Adipocyte (in vitro differentiated cells): ENCODE data around the gene LPIN1.
A peak's percentile ranks its signal among the peaks of the same experiment; 100 is the strongest.

Experiments
- DNase-seq: peaks from one replicate; pipeline ENCODE4 v3.0.0-alpha.2; 2015; ENCODE audit warnings: low read depth
- H3K27me3 ChIP-seq: replicated peaks from 2 replicates; pipeline ENCODE4 v1.7.0; 2013; ENCODE audit warnings: mild to moderate bottlenecking, low read length, moderate library complexity; ENCODE audit not compliant: control insufficient read depth, insufficient read depth
- H3K36me3 ChIP-seq: 2 replicates; pipeline ENCODE4 v1.7.0; 2013; ENCODE audit warnings: low read length, mild to moderate bottlenecking, moderate library complexity; ENCODE audit not compliant: control insufficient read depth, insufficient read depth, severe bottlenecking
- H3K4me1 ChIP-seq: 2 replicates; pipeline ENCODE4 v1.7.0; 2013; ENCODE audit warnings: mild to moderate bottlenecking, low read length, moderate library complexity; ENCODE audit not compliant: control insufficient read depth, insufficient read depth
- H3K4me3 ChIP-seq: 2 replicates; pipeline ENCODE4 v1.7.0; 2013; ENCODE audit warnings: mild to moderate bottlenecking, low read length, moderate library complexity
- H3K9ac ChIP-seq: 2 replicates; pipeline ENCODE4 v1.7.0; 2013; ENCODE audit warnings: mild to moderate bottlenecking, low read length, moderate library complexity
- H3K9me3 ChIP-seq: 2 replicates; pipeline ENCODE4 v1.7.0; 2013; ENCODE audit warnings: mild to moderate bottlenecking, low read length, moderate library complexity; ENCODE audit not compliant: control insufficient read depth

LPIN1 gene

DNA sequence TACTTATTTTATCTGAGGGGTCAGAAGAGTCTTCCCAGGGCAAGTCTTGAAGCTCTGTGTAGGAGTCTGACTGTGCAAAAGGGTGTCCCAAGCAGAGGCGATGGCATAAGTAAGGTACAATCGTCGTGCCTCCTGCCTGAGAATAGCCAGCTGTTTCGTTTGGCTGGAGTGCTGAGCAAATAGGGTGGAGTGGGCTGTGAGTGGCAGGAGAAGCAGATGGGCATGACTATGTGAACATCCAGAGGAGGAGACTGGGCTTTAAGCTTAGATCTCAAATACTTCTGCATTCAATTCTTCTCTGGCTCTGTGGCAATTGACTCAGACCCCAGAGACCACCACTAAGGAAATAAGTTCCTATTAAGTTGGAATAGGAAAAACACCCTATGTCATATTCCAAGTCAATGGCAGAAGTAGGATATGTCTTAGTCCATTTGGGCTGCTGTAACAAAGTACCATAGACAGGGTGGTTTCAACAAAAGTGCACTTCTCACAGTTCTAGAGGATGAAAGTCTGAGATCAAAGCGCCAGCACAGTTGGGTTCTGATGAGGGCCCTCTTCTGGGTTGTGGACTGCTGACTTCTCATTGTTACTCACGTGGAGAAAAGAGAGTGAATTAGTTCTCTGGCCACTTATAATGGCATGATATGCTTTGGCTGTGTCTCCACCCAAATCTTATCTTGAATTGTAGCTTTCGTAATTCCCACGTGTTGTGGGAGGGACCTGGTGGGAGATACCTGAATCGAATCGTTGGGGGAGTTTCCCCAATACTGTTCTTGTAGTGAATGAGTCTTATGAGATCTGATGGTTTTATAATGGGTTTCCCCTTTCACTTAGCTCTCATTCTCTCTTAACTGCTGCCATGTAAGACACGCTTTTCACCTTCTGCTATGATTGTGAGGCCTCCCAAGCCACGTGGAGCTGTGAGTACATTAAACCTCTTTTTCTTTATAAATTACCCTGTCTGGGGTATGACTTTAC lies 120.2 kb downstream of the LPIN1 start:
- H3K4me3 ChIP-seq = no peak overlapping the region
- no peaks in the 10 kb centered on the region for H3K36me3 ChIP-seq
- peaks cover 9% of the 10 kb centered on the region for H3K4me1 ChIP-seq
- H3K9me3 ChIP-seq = peaks cover 3% of the 10 kb centered on the region
- no peak for DNase-seq
- H3K9ac ChIP-seq = no peak overlapping the region
- H3K27me3 ChIP-seq = no peaks in the 10 kb centered on the region

DNA sequence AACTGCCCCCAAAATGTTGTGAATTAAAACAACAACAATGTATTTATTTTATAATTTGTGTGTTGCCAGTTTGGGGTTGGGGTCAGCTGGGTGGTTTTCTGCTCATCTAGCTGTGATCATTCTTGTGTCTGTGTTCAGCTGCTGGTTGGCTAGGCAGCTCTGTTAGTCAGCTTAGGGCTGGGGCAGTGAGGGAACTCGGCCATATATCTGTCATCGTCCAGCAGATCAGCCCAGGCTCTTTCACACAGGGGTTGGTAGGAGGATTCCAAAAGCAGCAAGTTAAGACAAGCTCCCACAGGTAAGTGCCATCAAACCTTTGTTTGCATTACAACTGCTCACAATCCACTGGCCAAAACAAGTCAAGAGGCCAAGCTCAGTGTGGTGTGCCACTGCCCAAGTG lies 121.5 kb downstream of the LPIN1 start:
- Histone ChIP-seq H3K36me3 (no peaks in the 10 kb centered on the region), H3K27me3 (peaks cover 7% of the 10 kb centered on the region), H3K4me1 (peaks cover 9% of the 10 kb centered on the region), H3K9me3 (peaks cover 3% of the 10 kb centered on the region), H3K9ac (no peak overlapping the region), H3K4me3 (no peak overlapping the region)
- no peak for DNase-seq

GRCh38 chr2:11869391-11869991 lies 123.1 kb downstream of the LPIN1 start:
- H3K4me1 ChIP-seq = peaks cover 5% of the 10 kb centered on the region
- no peak for DNase-seq
- H3K4me3 ChIP-seq = no peak overlapping the region
- H3K9ac ChIP-seq = no peak overlapping the region
- H3K9me3 ChIP-seq = peaks cover 3% of the 10 kb centered on the region
- peaks cover 7% of the 10 kb centered on the region for H3K27me3 ChIP-seq
- H3K36me3 ChIP-seq = no peaks in the 10 kb centered on the region

- H3K36me3 ChIP-seq = no peaks in the 10 kb centered on the region
- H3K9me3 ChIP-seq = peaks cover 3% of the 10 kb centered on the region
- no peak overlapping the region for H3K9ac ChIP-seq
- H3K4me1 ChIP-seq = peaks cover 5% of the 10 kb centered on the region
- H3K27me3 ChIP-seq = peaks cover 7% of the 10 kb centered on the region
- H3K4me3 ChIP-seq = no peak overlapping the region
- DNase-seq = no peak
Measured at GRCh38 chr2:11870064-11870463, 123.6 kb downstream of the LPIN1 start.

GRCh38 chr2:11870584-11870983 lies 124.2 kb downstream of the LPIN1 start:
- no peak overlapping the region for H3K9ac ChIP-seq
- no peak for DNase-seq
- peaks cover 3% of the 10 kb centered on the region for H3K9me3 ChIP-seq
- peaks cover 5% of the 10 kb centered on the region for H3K4me1 ChIP-seq
- H3K36me3 ChIP-seq = no peaks in the 10 kb centered on the region
- peaks cover 8% of the 10 kb centered on the region for H3K27me3 ChIP-seq
- no peak overlapping the region for H3K4me3 ChIP-seq

- H3K4me1 ChIP-seq = peaks cover 5% of the 10 kb centered on the region
- no peak for DNase-seq
- H3K9ac ChIP-seq = no peak overlapping the region
- no peak overlapping the region for H3K4me3 ChIP-seq
- H3K27me3 ChIP-seq = peaks cover 15% of the 10 kb centered on the region
- H3K36me3 ChIP-seq = no peaks in the 10 kb centered on the region
- peaks cover 3% of the 10 kb centered on the region for H3K9me3 ChIP-seq
Measured at GRCh38 chr2:11871421-11871820, 125.0 kb downstream of the LPIN1 start.

DNA sequence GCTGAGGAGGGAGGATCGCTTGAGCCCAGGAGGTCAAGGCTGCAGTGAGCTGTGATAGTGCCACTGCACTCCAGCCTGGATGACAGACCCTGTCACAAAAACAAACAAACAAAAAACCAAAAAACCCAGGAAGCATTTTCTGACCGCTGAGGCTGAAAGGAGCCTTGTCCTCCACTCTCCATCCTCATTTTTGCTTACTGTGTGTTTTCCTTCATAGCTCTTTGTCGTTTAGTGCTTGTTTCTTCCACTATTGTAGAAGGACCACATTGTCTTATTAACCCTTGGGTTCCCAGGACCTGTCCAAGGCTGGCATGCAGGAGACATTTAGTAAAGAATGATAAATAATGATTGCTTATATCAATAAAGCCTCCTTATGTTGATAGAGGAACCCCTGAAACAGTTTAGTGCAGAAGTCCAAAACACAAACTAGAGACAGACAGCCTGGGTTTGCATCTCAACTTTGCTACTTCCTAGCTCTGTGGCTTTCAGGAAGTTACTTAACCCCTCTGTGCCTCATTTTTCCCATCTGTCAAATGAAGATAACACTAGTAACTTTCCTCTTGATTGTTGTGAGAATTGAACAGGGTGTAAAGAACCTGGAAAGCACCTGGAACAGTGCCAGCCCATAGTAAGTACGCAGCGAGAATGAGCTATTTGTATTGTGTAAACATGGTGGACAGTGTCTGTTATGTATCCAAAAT lies 126.0 kb downstream of the LPIN1 start:
- Histone ChIP-seq H3K9ac (no peak overlapping the region), H3K36me3 (no peaks in the 10 kb centered on the region), H3K4me1 (peaks cover 5% of the 10 kb centered on the region), H3K4me3 (no peak overlapping the region), H3K27me3 (peaks cover 22% of the 10 kb centered on the region), H3K9me3 (peaks cover 3% of the 10 kb centered on the region)
- no peak for DNase-seq

GRCh38 chr2:11872948-11873269 lies 126.5 kb downstream of the LPIN1 start:
- Histone ChIP-seq H3K4me1 (peaks cover 5% of the 10 kb centered on the region), H3K27me3 (peaks cover 27% of the 10 kb centered on the region), H3K9ac (no peak overlapping the region), H3K9me3 (no peaks in the 10 kb centered on the region), H3K4me3 (no peak overlapping the region), H3K36me3 (no peaks in the 10 kb centered on the region)
- no peak for DNase-seq

DNA sequence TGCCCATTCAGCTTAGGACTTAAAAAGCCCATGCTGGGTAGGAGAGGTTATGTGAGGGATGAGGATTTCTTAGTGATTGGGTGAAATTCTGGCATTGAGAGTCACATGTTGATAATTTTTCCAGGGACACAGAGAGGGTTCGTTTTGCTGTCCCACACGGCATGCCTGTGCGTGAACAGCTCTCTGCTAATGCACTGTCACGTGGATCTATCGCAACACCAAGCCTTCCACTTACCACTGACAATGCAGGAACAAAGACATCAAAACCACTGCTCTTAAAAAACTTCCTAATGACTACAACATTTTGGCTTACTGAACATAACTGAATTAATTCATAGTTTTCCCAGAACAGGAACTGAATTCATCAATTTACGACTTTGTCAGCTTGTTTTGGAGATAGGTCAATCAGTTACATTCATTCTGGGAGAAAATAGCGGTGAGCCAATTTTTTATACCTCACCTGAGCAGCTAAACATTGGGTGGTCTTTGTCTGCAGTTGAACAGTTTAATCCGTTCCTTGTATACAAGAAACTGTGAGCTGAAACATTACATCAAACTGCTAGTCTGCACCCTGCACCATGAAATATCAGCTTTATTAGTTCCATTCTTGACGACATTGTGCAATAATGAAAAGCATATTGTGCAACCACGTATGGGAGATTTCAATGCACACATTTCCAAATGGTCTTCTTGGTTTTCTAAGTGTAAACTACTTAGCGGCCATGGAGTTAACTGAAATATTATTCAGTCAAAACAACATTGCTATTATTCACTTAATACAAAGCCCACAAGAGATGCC lies 127.1 kb downstream of the LPIN1 start:
- Histone ChIP-seq H3K36me3 (no peaks in the 10 kb centered on the region), H3K27me3 (peaks cover 29% of the 10 kb centered on the region), H3K9me3 (no peaks in the 10 kb centered on the region), H3K4me1 (peaks cover 5% of the 10 kb centered on the region), H3K4me3 (no peak overlapping the region), H3K9ac (no peak overlapping the region)
- peak; percentile 85 for DNase-seq

GRCh38 chr2:11874861-11875260 lies 128.4 kb downstream of the LPIN1 start:
- no peak for DNase-seq
- H3K4me3 ChIP-seq = no peak overlapping the region
- peaks cover 5% of the 10 kb centered on the region for H3K4me1 ChIP-seq
- no peaks in the 10 kb centered on the region for H3K36me3 ChIP-seq
- H3K9ac ChIP-seq = no peak overlapping the region
- peaks cover 32% of the 10 kb centered on the region for H3K27me3 ChIP-seq
- no peaks in the 10 kb centered on the region for H3K9me3 ChIP-seq

- Histone ChIP-seq H3K4me1 (peaks cover 5% of the 10 kb centered on the region), H3K36me3 (no peaks in the 10 kb centered on the region), H3K4me3 (no peak overlapping the region), H3K9ac (no peak overlapping the region), H3K9me3 (no peaks in the 10 kb centered on the region), H3K27me3 (peaks cover 32% of the 10 kb centered on the region)
- no peak for DNase-seq
Measured at GRCh38 chr2:11875481-11875880, 129.0 kb downstream of the LPIN1 start.
